ENCODE data around the gene TMEM82. TPM values are rescaled to one million over a fixed set of nuclear protein-coding genes. Genes with fewer than 3 reads are reported as not detected.

Gene TMEM82
- total RNA-seq, 2 donors from 2014 or later, result 0.46 to 3.2 TPM

- peak overlapping the region; percentile 11 for H3K27ac Mint-ChIP-seq
- 89 to 92% methylated on average over 17 to 30 of the region's 30 CpGs for WGBS, 2 experiments (ENCODE audit: insufficient coverage in 1 of 2, insufficient read length in 1 of 2)
- H3K9ac ChIP-seq (ENCODE audit: extremely low read depth, low read length, poor library complexity, severe bottlenecking), result no peak overlapping the region
These were observed 1.9 kb downstream of the TMEM82 start for GRCh38 chr1:15744122-15744679.

GRCh38 chr1:15747378-15747777 is 5.1 kb downstream of the TMEM82 start:
- Histone ChIP-seq H3K4me1 (ENCODE audit: control insufficient read depth, insufficient read depth, low read length) (no peaks in the 10 kb centered on the region), H3K9me3 (ENCODE audit: control insufficient read depth, low read length) (no peaks in the 10 kb centered on the region), H3K27me3 (ENCODE audit: control insufficient read depth, insufficient read depth, low read length, poor library complexity, severe bottlenecking) (no peaks in the 10 kb centered on the region), H3K27ac (ENCODE audit: low read depth, low read length) (no peak overlapping the region), H3K4me3 (ENCODE audit: low read length) (no peak overlapping the region), H3K36me3 (ENCODE audit: control insufficient read depth, insufficient read depth, low read length) (no peaks in the 10 kb centered on the region), H3K9ac (ENCODE audit: extremely low read depth, low read length, poor library complexity, severe bottlenecking) (no peak overlapping the region)
- Mint-ChIP-seq H3K9me3 (no peaks in the 10 kb centered on the region), H3K4me3 (no peak overlapping the region), H3K27ac (no peak overlapping the region), H3K4me1 (no peaks in the 10 kb centered on the region), H3K36me3 (ENCODE audit: low read depth) (no peaks in the 10 kb centered on the region), H3K27me3 (ENCODE audit: insufficient read depth) (no peaks in the 10 kb centered on the region)
- TF ChIP-seq, protein P1, sequence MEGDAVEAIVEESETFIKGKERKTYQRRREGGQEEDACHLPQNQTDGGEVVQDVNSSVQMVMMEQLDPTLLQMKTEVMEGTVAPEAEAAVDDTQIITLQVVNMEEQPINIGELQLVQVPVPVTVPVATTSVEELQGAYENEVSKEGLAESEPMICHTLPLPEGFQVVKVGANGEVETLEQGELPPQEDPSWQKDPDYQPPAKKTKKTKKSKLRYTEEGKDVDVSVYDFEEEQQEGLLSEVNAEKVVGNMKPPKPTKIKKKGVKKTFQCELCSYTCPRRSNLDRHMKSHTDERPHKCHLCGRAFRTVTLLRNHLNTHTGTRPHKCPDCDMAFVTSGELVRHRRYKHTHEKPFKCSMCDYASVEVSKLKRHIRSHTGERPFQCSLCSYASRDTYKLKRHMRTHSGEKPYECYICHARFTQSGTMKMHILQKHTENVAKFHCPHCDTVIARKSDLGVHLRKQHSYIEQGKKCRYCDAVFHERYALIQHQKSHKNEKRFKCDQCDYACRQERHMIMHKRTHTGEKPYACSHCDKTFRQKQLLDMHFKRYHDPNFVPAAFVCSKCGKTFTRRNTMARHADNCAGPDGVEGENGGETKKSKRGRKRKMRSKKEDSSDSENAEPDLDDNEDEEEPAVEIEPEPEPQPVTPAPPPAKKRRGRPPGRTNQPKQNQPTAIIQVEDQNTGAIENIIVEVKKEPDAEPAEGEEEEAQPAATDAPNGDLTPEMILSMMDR (conservative IDR thresholded peaks at IDR 0.05), result no peak
- DNase-seq, result no peak
- 90% methylated on average over 8 of the region's 8 CpGs; no CpG with 5 or more reads in 1 of the 2 experiments for WGBS, 2 experiments (ENCODE audit: insufficient coverage in 1 of 2, insufficient read length in 1 of 2)

More at GRCh38 chr1:15744122-15744679, 1.9 kb downstream of the TMEM82 start:
- no peaks in the 10 kb centered on the region for H3K9me3 Mint-ChIP-seq
- Histone ChIP-seq H3K9me3 (ENCODE audit: control insufficient read depth, low read length) (no peaks in the 10 kb centered on the region), H3K36me3 (ENCODE audit: control insufficient read depth, insufficient read depth, low read length) (no peaks in the 10 kb centered on the region), H3K4me1 (ENCODE audit: control insufficient read depth, insufficient read depth, low read length) (no peaks in the 10 kb centered on the region), H3K27me3 (ENCODE audit: control insufficient read depth, insufficient read depth, low read length, poor library complexity, severe bottlenecking) (no peaks in the 10 kb centered on the region), H3K4me3 (ENCODE audit: low read length) (no peak overlapping the region), H3K27ac (ENCODE audit: low read depth, low read length) (no peak overlapping the region)
- H3K4me3 Mint-ChIP-seq, result no peak overlapping the region
- DNase-seq, result peak; percentile 56
- H3K4me1 Mint-ChIP-seq, result peaks cover 5% of the 10 kb centered on the region
- TF ChIP-seq, protein P1 (conservative IDR thresholded peaks at IDR 0.05), result no peak
- H3K27me3 Mint-ChIP-seq (ENCODE audit: insufficient read depth), result no peaks in the 10 kb centered on the region
- H3K36me3 Mint-ChIP-seq (ENCODE audit: low read depth), result no peaks in the 10 kb centered on the region

DNA sequence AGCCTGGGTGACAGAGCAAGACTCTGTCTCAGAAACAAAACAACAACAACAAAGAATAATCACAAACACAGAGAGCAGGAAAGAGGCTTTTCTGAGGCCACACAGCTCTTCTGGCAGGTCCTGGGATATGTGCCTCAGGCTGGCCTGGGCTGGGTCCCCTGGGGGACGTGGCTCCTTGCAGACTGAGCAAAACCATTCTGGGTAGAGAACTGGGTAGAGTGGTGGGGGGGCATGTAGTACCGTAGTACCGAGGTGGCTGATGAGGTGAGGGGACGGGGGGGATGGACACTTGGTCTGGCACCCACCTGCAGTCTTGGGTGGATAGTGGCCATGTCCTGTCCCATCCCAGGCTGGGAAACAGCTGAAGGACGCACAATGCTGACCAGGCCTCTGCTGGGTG is 6.0 kb downstream of the TMEM82 start:
- Mint-ChIP-seq H3K27ac (peak overlapping the region; percentile 30), H3K36me3 (ENCODE audit: low read depth) (no peaks in the 10 kb centered on the region), H3K4me1 (no peaks in the 10 kb centered on the region), H3K4me3 (no peak overlapping the region), H3K27me3 (ENCODE audit: insufficient read depth) (no peaks in the 10 kb centered on the region), H3K9me3 (no peaks in the 10 kb centered on the region)
- no peak overlapping the region for H3K9ac ChIP-seq (ENCODE audit: extremely low read depth, low read length, poor library complexity, severe bottlenecking)
- H3K27ac ChIP-seq (ENCODE audit: low read depth, low read length), result no peak overlapping the region
- TF ChIP-seq, protein P1 (conservative IDR thresholded peaks at IDR 0.05), result no peak
- no peaks in the 10 kb centered on the region for H3K27me3 ChIP-seq (ENCODE audit: control insufficient read depth, insufficient read depth, low read length, poor library complexity, severe bottlenecking)
- H3K4me3 ChIP-seq (ENCODE audit: low read length), result no peak overlapping the region
- WGBS, 2 experiments (ENCODE audit: insufficient coverage in 1 of 2, insufficient read length in 1 of 2), result 99 to 100% methylated on average over 1 to 5 of the region's 5 CpGs
- H3K4me1 ChIP-seq (ENCODE audit: control insufficient read depth, insufficient read depth, low read length), result no peaks in the 10 kb centered on the region
- H3K36me3 ChIP-seq (ENCODE audit: control insufficient read depth, insufficient read depth, low read length), result no peaks in the 10 kb centered on the region
- H3K9me3 ChIP-seq (ENCODE audit: control insufficient read depth, low read length), result no peaks in the 10 kb centered on the region
- no peak for DNase-seq

Measured in endodermal cell (in vitro differentiated cells).